ENCODE data around the gene PRTN3.

PRTN3 gene

GRCh38 chr19:803686-804418 is 36.9 kb upstream of the PRTN3 start:
- DNase-seq: no peak

DNA sequence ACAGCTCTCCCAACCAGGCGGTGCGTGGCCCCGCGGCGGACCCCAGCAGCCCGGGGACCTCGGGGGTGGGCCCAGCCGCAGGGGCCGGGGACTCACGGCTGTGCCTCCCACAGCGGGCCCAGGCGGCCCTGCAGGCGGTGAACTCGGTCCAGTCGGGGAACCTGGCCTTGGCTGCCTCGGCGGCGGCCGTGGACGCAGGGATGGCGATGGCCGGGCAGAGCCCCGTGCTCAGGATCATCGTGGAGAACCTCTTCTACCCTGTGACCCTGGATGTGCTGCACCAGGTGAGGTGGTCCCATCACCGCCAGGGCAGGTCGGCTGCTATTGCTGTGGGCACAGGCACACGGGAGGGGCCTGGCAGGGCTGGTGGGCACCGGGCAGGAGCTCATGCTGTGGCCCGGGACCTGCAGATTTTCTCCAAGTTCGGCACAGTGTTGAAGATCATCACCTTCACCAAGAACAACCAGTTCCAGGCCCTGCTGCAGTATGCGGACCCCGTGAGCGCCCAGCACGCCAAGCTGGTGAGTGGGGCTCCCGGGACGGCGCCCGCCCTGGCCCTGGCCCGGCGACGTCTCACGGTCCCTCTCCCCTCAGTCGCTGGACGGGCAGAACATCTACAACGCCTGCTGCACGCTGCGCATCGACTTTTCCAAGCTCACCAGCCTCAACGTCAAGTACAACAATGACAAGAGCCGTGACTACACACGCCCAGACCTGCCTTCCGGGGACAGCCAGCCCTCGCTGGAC is 36.2 kb upstream of the PRTN3 start:
- no peak for DNase-seq

DNA sequence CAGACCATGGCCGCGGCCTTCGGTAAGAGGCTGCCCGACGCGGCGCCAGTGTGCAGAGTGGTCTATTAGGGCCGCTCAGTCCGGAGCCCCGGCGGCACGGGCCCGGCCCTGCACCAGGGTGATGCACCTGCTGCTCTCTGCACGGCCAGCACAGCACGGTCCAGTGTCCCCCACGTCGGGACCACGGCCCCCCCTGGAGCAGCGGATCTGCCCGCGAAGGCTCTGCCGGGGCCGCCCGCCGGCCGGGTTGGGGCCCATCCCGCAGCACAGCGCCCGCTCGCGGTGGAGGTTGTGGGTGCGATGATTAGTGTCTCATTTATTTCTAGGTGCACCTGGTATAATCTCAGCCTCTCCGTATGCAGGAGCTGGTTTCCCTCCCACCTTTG is 35.6 kb upstream of the PRTN3 start:
- DNase-seq: no peak

DNA sequence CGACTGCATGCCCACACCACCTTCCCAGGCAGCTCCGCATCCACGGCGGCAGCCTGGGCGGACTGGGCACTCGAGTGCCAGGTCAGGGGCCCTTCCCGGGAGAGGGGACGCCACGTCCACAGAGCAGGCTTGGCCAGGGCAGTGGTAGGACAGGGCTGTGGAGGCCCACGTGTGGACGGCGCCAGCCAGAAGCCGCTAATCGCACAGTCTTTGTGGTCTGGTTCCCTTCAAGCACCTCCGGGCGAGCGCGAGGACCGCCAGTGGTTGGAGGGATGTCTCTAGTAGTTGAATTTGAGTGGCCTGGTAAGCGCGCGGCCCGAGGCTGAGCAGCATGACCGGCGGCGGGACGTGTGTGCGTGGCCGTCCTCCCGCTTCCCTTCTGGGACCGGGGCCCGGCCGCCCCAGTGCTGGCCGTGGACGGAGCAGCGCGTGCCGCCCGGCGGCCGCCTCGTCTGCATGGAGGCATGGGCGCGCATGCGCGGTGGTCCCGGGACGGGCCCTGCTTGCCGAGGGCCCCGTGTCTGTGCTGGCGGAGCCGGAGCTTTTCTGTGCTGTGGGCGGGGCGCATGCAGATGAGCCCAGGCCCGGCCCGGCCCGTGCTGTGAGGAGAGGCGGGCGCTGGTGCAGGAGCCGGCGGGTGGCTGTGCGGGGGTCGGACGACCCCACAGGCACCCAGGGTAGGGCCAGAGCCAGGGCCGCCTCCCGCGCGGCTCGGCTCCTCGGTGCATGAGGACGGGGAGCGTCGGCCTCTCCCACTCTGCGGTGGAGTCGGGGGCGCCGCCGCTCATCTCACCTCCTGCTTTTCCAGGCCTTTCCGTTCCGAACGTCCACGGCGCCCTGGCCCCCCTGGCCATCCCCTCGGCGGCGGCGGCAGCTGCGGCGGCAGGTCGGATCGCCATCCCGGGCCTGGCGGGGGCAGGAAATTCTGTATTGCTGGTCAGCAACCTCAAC is 34.9 kb upstream of the PRTN3 start:
- DNase-seq: no peak

DNA sequence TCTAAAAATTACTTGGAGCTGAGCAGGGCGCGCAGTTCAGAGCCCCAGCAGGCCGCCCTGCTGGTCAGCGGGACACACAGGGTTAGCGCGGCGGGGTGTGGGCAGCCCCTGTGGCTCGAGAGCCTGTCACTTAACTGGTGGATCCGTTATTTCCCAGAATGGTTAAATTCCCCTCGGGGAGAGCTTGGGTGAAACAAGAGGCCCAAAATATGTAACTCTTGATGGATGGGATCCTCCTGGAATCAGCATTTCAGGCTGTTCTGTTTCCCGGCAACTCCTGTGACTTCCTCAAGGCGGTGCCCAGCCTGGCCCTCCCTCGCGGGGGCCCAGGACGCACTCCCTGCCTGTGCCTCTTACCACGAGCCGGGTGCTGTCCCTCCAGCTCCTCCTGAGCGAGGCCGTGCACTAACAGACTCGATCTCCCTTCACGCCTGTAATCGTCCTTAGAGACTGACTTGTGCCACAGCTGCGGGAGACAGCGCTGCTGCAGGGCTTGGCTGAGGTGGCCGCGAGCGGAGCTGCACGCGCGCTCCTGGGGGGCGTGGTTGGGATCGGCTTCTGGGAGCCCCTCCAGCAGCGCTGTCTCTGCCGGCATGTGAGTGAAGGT is 33.9 kb upstream of the PRTN3 start:
- DNase-seq: no peak

- DNase-seq: no peak
Measured at GRCh38 chr19:807627-808422, 33.0 kb upstream of the PRTN3 start.

DNA sequence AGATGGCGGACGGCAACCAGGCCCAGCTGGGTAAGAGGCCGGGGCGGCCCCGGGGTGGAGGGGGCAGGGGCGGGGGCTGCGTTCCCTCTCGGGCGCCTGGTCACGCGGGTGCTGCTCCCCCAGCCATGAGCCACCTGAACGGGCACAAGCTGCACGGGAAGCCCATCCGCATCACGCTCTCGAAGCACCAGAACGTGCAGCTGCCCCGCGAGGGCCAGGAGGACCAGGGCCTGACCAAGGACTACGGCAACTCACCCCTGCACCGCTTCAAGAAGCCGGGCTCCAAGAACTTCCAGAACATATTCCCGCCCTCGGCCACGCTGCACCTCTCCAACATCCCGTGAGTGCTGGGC is 32.4 kb upstream of the PRTN3 start:
- no peak for DNase-seq

DNA sequence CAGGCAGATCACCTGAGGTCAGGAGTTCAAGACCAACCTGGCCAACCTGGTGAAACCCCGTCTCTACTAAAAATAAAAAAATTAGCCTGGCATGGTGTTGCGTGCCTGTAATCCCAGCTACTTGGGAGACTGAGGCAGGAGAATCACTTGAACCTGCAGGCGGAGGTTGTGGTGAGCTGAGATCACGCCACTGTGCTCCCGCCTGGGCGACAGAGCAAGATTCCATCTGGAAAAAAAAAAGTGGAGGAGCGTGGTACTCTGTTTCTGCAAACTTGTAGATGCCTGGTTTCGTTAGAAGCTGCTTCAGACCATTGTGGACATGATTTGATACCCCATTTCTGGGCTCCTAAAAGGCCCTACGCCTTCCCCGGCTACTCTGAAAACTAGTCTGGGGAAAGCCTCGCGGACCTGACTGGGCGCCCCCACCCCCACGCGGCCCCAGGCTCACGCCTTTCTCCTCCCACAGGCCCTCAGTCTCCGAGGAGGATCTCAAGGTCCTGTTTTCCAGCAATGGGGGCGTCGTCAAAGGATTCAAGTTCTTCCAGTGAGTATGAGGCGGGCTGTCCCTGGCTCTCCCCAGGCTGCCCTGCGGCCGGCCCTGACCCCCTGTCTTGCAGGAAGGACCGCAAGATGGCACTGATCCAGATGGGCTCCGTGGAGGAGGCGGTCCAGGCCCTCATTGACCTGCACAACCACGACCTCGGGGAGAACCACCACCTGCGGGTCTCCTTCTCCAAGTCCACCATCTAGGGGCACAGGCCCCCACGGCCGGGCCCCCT is 30.5 kb upstream of the PRTN3 start:
- no peak for DNase-seq

DNA sequence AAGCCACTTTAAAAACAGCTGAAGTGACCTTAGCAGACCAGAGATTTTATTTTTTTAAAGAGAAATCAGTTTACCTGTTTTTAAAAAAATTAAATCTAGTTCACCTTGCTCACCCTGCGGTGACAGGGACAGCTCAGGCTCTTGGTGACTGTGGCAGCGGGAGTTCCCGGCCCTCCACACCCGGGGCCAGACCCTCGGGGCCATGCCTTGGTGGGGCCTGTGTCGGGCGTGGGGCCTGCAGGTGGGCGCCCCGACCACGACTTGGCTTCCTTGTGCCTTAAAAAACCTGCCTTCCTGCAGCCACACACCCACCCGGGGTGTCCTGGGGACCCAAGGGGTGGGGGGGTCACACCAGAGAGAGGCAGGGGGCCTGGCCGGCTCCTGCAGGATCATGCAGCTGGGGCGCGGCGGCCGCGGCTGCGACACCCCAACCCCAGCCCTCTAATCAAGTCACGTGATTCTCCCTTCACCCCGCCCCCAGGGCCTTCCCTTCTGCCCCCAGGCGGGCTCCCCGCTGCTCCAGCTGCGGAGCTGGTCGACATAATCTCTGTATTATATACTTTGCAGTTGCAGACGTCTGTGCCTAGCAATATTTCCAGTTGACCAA is 29.8 kb upstream of the PRTN3 start:
- DNase-seq: no peak

- no peak for DNase-seq
Measured at GRCh38 chr19:811506-812048, 29.2 kb upstream of the PRTN3 start.

DNA sequence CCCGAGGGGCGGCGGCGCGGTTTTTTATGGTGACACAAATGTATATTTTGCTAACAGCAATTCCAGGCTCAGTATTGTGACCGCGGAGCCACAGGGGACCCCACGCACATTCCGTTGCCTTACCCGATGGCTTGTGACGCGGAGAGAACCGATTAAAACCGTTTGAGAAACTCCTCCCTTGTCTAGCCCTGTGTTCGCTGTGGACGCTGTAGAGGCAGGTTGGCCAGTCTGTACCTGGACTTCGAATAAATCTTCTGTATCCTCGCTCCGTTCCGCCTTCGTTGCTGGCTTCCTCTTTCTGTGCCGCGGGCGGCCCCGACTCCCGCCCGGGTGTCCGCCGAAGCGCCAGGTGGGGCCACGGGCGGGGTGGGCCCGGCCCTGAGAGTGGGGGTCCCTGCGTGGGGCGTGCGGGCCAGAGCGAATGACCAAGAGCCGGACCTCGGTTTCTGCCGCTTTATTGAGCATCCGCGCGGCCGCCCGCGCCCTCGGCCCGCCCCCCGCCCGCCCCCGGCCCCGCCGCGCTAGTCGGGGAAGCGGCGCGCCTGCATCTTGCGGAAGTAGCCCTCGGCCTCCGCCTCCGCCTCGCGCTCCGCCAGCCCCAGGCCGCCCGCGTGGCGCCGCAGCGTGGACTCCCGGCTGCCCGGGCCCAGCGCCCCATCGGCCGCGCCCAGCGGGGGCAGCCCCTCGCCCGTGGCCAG is 28.6 kb upstream of the PRTN3 start:
- no peak for DNase-seq

DNA sequence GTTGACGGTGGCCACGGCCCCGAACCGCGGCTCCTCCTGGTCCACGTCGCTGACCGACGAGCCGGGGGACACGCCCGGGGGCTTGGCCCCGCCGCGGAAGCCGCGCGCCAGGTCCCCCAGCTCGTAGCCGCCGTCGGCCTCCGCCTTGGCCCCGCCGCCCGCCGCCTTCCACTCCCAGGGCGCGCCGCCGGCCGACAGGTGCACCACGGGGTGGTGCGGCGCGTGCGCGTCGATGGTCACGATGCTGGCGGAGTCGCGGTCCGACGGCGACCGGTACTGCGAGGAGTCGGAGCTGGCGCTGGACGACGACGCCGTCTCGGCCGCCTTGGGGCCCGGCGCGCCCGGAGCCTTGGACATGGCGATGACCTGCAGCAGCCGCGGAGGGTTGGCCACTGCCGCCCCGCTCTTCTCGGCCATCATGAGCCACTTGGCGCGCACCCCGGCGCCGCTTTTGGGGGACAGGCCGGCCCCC is 28.0 kb upstream of the PRTN3 start:
- no peak for DNase-seq

- no peak for DNase-seq
Measured at GRCh38 chr19:813219-814151, 27.3 kb upstream of the PRTN3 start.

DNA sequence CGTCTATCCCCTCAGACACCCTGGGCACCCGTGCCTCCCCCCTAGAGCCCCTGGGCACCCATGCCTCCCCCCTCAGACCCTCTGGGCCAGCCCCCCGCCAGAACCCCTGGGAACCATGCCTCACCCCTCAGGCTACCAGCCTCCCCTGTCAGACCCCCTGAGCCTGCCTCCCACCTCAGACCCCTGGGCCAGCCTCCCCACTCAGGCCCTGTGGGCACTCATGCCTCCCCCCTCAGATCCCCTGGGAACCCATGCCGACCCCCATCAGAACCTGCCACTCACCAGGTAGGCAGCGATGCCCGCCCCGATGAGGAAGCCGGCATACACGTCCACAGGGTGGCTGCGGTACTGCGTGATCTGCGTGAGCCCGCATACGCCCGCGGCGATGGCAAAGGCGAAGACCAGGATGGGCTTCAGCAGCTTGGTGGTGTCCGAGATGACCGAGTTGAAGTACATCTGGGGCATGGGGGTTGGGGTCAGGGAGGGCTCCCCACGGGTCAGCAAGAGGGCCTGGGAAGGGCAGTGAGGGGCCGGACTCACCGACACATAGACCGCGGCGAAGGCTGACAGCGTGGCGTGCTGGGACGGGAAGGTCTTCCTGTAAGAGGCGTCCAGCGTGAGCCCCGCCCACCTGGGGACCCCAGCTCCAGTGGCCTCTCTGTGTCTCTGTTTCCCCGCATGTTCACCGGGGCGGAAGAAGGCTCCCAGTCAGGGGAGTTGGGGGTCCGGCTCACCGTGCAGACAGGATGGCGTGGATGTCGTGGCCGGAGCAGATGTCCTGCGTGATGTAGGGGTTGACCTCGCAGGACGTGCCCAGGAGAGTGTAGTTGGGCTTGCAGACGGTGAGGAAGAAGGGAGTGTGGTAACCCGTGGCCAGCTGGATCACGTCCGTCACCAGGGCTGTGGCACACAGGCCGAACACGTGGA is 26.4 kb upstream of the PRTN3 start:
- no peak for DNase-seq

DNA sequence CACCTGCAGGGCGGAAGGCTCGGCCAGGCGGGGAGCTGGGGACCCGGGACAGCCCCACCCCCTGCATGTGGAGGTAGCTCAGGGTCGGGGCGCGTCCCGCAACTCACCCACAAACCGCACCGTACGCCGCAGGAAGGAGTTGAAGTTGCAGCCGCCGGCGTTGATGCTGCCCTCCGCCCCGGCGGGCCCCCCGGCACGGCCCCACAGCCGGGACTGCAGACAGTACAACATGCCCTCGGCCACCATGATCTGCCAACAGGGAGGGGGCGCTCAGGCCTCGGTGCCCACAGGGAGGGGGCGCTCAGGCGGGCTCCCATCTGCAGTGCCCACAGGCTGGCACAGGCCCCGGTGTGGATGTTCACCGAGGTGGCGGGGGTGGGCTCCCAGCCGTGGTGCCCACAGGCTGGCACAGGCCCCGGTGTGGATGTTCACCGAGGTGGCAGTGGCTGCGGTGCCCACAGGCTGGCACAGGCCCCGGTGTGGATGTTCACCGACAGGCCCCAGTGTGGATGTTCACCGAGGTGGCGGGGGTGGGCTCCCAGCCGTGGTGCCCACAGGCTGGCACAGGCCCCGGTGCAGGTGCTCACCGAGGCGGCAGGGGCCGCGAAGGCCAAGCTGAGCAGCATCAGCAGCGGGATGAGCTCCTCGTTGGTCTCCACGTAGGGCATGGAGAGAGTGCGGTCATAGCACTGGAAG is 25.6 kb upstream of the PRTN3 start:
- DNase-seq: no peak

- DNase-seq: no peak
Measured at GRCh38 chr19:815775-816499, 24.9 kb upstream of the PRTN3 start.
